ENCODE data around the gene CASK. TPM values are rescaled to one million over a fixed set of nuclear protein-coding genes. Genes with fewer than 3 reads are reported as not detected.

The CASK gene
- total and polyA plus RNA-seq, 4 donors, result 3.6 to 14.8 (median 6.2) TPM

- no peak for TF ChIP-seq EGR1 (IDR thresholded peaks at IDR 0.05; ENCODE audit: low read depth in 2 of 2)
Measured at GRCh38 chrX:41529221-41529620, 394.1 kb downstream of the CASK start (continued).

- 97% methylated on average over 7 of the region's 7 CpGs for WGBS
- peaks cover 0 to 3% (median 0%) of the 10 kb centered on the region in 4 donors for H3K27me3 ChIP-seq (ENCODE audit: control insufficient read depth in 4 of 4, insufficient read depth in 4 of 4, low read length in 3 of 4)
- H3K9ac ChIP-seq (ENCODE audit: low read depth in 1 of 2, low read length in 2 of 2), result no peak overlapping the region
- H3K4me1 ChIP-seq (ENCODE audit: control insufficient read depth in 4 of 4, insufficient read depth in 4 of 4, low read length in 3 of 4), result no peaks in the 10 kb centered on the region
- no peak for DNase-seq (ENCODE audit: low spot score)
- H3K4me3 ChIP-seq (ENCODE audit: low read depth in 1 of 3, low read length in 3 of 3), result no peak overlapping the region
- peaks cover 0 to 4% (median 0%) of the 10 kb centered on the region in 4 donors for H3K36me3 ChIP-seq (ENCODE audit: control insufficient read depth in 4 of 4, insufficient read depth in 3 of 4, low read depth in 1 of 4, low read length in 3 of 4)
- TF ChIP-seq HNF4A (conservative IDR thresholded peaks at IDR 0.05) (no peak), SP1 (IDR thresholded peaks at IDR 0.05) (no peak), MAX (IDR thresholded peaks at IDR 0.05) (no peak), JUND (IDR thresholded peaks at IDR 0.05) (no peak), YY1 (IDR thresholded peaks at IDR 0.05) (no peak), HNF4G (IDR thresholded peaks at IDR 0.05) (no peak), EGR1 (IDR thresholded peaks at IDR 0.05; ENCODE audit: low read depth in 2 of 2) (no peak), FOXA2 (IDR thresholded peaks at IDR 0.05) (no peak), NR2F2 (IDR thresholded peaks at IDR 0.05) (no peak), RAD21 (IDR thresholded peaks at IDR 0.05) (no peak), FOXA1 (IDR thresholded peaks at IDR 0.05) (no peak), RXRA (IDR thresholded peaks at IDR 0.05) (no peak), REST (IDR thresholded peaks at IDR 0.05) (no peak), GABPA (IDR thresholded peaks at IDR 0.05 in 1 of 2, conservative IDR thresholded peaks at IDR 0.05 in 1 of 2) (no peak)
- TF ChIP-seq, protein P1, sequence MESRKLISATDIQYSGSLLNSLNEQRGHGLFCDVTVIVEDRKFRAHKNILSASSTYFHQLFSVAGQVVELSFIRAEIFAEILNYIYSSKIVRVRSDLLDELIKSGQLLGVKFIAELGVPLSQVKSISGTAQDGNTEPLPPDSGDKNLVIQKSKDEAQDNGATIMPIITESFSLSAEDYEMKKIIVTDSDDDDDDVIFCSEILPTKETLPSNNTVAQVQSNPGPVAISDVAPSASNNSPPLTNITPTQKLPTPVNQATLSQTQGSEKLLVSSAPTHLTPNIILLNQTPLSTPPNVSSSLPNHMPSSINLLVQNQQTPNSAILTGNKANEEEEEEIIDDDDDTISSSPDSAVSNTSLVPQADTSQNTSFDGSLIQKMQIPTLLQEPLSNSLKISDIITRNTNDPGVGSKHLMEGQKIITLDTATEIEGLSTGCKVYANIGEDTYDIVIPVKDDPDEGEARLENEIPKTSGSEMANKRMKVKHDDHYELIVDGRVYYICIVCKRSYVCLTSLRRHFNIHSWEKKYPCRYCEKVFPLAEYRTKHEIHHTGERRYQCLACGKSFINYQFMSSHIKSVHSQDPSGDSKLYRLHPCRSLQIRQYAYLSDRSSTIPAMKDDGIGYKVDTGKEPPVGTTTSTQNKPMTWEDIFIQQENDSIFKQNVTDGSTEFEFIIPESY (IDR thresholded peaks at IDR 0.05), result no peak
- TF ChIP-seq, protein P2, sequence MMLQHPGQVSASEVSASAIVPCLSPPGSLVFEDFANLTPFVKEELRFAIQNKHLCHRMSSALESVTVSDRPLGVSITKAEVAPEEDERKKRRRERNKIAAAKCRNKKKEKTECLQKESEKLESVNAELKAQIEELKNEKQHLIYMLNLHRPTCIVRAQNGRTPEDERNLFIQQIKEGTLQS (IDR thresholded peaks at IDR 0.05), result no peak
- TF ChIP-seq, protein P3, sequence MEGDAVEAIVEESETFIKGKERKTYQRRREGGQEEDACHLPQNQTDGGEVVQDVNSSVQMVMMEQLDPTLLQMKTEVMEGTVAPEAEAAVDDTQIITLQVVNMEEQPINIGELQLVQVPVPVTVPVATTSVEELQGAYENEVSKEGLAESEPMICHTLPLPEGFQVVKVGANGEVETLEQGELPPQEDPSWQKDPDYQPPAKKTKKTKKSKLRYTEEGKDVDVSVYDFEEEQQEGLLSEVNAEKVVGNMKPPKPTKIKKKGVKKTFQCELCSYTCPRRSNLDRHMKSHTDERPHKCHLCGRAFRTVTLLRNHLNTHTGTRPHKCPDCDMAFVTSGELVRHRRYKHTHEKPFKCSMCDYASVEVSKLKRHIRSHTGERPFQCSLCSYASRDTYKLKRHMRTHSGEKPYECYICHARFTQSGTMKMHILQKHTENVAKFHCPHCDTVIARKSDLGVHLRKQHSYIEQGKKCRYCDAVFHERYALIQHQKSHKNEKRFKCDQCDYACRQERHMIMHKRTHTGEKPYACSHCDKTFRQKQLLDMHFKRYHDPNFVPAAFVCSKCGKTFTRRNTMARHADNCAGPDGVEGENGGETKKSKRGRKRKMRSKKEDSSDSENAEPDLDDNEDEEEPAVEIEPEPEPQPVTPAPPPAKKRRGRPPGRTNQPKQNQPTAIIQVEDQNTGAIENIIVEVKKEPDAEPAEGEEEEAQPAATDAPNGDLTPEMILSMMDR (IDR thresholded peaks at IDR 0.05; ENCODE audit: low read depth, low read length, missing input control), result no peak
- H3K27ac ChIP-seq (ENCODE audit: low read depth in 1 of 2, low read length in 2 of 2), result no peak overlapping the region
- no peaks in the 10 kb centered on the region for H3K9me3 ChIP-seq (ENCODE audit: control insufficient read depth in 4 of 4, low read length in 3 of 4)
Measured at GRCh38 chrX:41528784-41529183, 394.6 kb downstream of the CASK start.
